CD4-positive, CD25-positive, alpha-beta regulatory T cell (primary cell): ENCODE results near the gene IFNA1. TPM values are rescaled to one million over a fixed set of nuclear protein-coding genes. Genes with fewer than 3 reads are reported as not detected.

Experiments
- ATAC-seq, 2 donors: fragments of 150-1000 bp; cut with Tn5 transposase; one replicate each; pipeline ENCODE4 v1.10.0; 2021; ENCODE audit warnings: low read depth in 2 of 2, moderate number of reproducible peaks in 2 of 2, moderate library complexity in 1 of 2
- DNase-seq, 3 donors: peaks; one replicate each; pipeline versions ENCODE4 v3.0.0 to v3.0.0-alpha.2; 2012 to 2022; ENCODE audit warnings: mixed read lengths in 1 of 3
- H3K27ac ChIP-seq: one replicate; pipeline ENCODE4 v1.7.0; 2013; ENCODE audit warnings: mild to moderate bottlenecking, low read length; ENCODE audit not compliant: insufficient read depth, poor library complexity, severe bottlenecking
- H3K27me3 ChIP-seq: one replicate; pipeline ENCODE4 v1.7.0; 2013; ENCODE audit warnings: low read length; ENCODE audit not compliant: control insufficient read depth, insufficient read depth
- H3K36me3 ChIP-seq: one replicate; pipeline ENCODE4 v1.7.0; 2013; ENCODE audit warnings: mild to moderate bottlenecking, low read length, moderate library complexity; ENCODE audit not compliant: control insufficient read depth, insufficient read depth
- H3K4me1 ChIP-seq: 2 replicates; pipeline ENCODE4 v1.7.0; 2013; ENCODE audit warnings: mild to moderate bottlenecking, low read length; ENCODE audit not compliant: insufficient read depth, control insufficient read depth, poor library complexity, severe bottlenecking
- H3K4me3 ChIP-seq: one replicate; pipeline ENCODE4 v1.7.0; 2013; ENCODE audit warnings: low read depth, mild to moderate bottlenecking, low read length, moderate library complexity
- H3K9me3 ChIP-seq, 2 experiments: 1 replicate in 1 of 2; 2 replicates in 1 of 2; pipeline ENCODE4 v1.7.0; 2013; ENCODE audit warnings: low read length in 2 of 2, mild to moderate bottlenecking in 1 of 2, moderate library complexity in 1 of 2; ENCODE audit not compliant: control insufficient read depth in 2 of 2
- H3K27ac Mint-ChIP-seq, 3 donors: one replicate each; pipeline ENCODE4 v1.8.0; 2020 to 2022; ENCODE audit warnings: mild to moderate bottlenecking in 3 of 3, mixed read lengths in 3 of 3, moderate library complexity in 2 of 3
- H3K27me3 Mint-ChIP-seq: one replicate; pipeline ENCODE4 v1.8.0; 2022; ENCODE audit warnings: mild to moderate bottlenecking, mixed read lengths
- H3K36me3 Mint-ChIP-seq: one replicate; pipeline ENCODE4 v1.8.0; 2020; ENCODE audit warnings: mixed read lengths
- H3K4me1 Mint-ChIP-seq, 4 donors: one replicate each; pipeline ENCODE4 v1.8.0; 2020 to 2022; ENCODE audit warnings: mixed read lengths in 4 of 4, mild to moderate bottlenecking in 1 of 4
- H3K4me3 Mint-ChIP-seq, 4 donors: one replicate each; pipeline ENCODE4 v1.8.0; 2020 to 2022; ENCODE audit warnings: mild to moderate bottlenecking in 4 of 4, mixed read lengths in 4 of 4, moderate library complexity in 3 of 4
- H3K9me3 Mint-ChIP-seq, 7 donors: one replicate each; pipeline ENCODE4 v1.8.0; 2020 to 2022; ENCODE audit warnings: mixed read lengths in 7 of 7, mild to moderate bottlenecking in 3 of 7, moderate library complexity in 2 of 7
- polyA plus RNA-seq, 4 donors: library from polyadenylated mRNA; unstranded; fragments of 300-500 nt; fragmentation: Illumina TruSeq; gene quantifications; one replicate each; pipeline ENCODE4 v1.2.3, GENCODE V29; 2021
- total RNA-seq: library from RNA; stranded (reverse); gene quantifications from one replicate; pipeline ENCODE4 v1.2.3, GENCODE V29; 2022

The IFNA1 gene
- total and polyA plus RNA-seq, 5 donors from 2014 or later = not detected

DNA sequence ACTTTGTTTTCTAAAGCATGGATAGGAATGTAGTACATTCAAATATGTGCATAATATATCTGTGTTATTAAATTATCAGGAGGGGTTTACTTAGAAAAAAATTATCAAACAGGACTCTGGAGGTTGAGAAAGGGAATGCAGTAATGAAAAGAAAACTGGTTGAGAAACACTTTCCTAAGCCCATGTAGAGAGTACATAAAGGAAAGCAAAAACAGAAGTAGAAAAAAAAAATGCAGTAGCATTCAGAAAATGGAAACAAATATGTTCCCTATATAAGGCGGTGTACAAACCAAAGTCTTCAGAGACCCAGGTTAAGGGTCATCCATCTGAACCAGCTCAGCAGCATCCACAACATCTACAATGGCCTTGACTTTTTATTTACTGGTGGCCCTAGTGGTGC is 31.4 kb upstream of the IFNA1 start, which contains the start of gene IFNA8:
Gene IFNA8 (plus strand): TSS at position 301 of the 400 bp plus-strand sequence. CDS start 60 bp downstream, at position 361.
- no peak within 1 kb of the TSS for H3K4me3 Mint-ChIP-seq
- Histone ChIP-seq H3K9me3 (no peaks in the 10 kb centered on the region), H3K4me3 (no peak within 1 kb of the TSS), H3K27me3 (peaks cover 22% of the 10 kb centered on the region), H3K4me1 (no peaks in the 10 kb centered on the region), H3K27ac (no peak within 1 kb of the TSS), H3K36me3 (no peaks in the 10 kb centered on the region)
- no peaks in the 10 kb centered on the region for H3K36me3 Mint-ChIP-seq
- no peaks in the 10 kb centered on the region for H3K4me1 Mint-ChIP-seq
- no peak for DNase-seq
- peaks cover 0 to 2% (median 0%) of the 10 kb centered on the region in 7 donors for H3K9me3 Mint-ChIP-seq
- H3K27me3 Mint-ChIP-seq = peaks cover 55% of the 10 kb centered on the region
- H3K27ac Mint-ChIP-seq = no peak within 1 kb of the TSS
- no peak for ATAC-seq

DNA sequence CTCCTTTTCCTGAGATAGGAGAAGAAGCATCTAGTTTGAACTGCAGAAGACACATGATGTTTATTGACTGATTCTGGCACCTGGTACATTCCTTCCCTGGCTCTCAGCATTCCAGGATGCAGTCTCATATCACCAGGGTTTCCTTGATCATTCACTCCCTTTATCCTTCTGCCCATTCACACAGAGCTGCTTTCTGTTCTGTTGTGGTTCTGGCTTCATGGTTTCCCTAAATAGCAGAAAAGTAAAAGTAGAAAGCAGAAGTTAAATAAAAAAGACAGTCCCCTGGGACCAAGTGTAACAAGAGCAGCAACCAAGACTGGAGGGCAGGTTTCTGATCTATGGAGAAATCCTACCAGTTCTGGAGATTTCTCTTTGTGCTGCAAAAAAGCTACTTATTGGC is 28.1 kb upstream of the IFNA1 start:
- Mint-ChIP-seq H3K36me3 (no peaks in the 10 kb centered on the region), H3K9me3 (peaks cover 0 to 2% (median 0%) of the 10 kb centered on the region in 7 donors), H3K4me1 (no peaks in the 10 kb centered on the region), H3K27me3 (peaks cover 36% of the 10 kb centered on the region), H3K27ac (no peak overlapping the region), H3K4me3 (no peak overlapping the region)
- H3K9me3 ChIP-seq = no peaks in the 10 kb centered on the region
- H3K4me1 ChIP-seq = no peaks in the 10 kb centered on the region
- no peaks in the 10 kb centered on the region for H3K36me3 ChIP-seq
- H3K27me3 ChIP-seq = peaks cover 19% of the 10 kb centered on the region
- H3K4me3 ChIP-seq = no peak overlapping the region
- DNase-seq (no peak), ATAC-seq (no peak)
- H3K27ac ChIP-seq = no peak overlapping the region

DNA sequence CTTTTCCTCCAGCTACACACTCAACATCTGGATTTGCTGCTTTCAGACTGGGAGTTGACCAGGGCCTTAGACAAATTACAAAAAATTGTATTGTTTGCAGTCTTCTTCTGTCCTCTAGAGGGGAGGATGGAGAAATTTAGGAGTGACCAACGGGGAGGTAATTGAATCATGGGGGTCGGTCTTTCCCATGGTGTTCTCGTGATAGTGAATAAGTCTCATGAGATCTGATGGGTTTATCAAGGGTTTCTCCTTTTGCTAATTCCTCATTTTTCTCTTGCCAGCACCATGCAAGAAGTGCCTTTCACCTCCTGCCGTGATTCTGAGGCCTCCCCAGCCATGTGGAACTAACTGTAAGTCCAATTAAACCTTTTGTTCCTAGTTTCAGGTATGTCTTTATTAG is 27.1 kb upstream of the IFNA1 start:
- DNase-seq (no peak), ATAC-seq (no peak)
- Mint-ChIP-seq H3K4me3 (no peak overlapping the region), H3K4me1 (no peaks in the 10 kb centered on the region), H3K9me3 (peaks cover 0 to 2% (median 0%) of the 10 kb centered on the region in 7 donors), H3K27me3 (peaks cover 27% of the 10 kb centered on the region), H3K36me3 (no peaks in the 10 kb centered on the region), H3K27ac (no peak overlapping the region)
- Histone ChIP-seq H3K27me3 (peaks cover 16% of the 10 kb centered on the region), H3K36me3 (no peaks in the 10 kb centered on the region), H3K4me3 (no peak overlapping the region), H3K9me3 (no peaks in the 10 kb centered on the region), H3K27ac (no peak overlapping the region), H3K4me1 (no peaks in the 10 kb centered on the region)

DNA sequence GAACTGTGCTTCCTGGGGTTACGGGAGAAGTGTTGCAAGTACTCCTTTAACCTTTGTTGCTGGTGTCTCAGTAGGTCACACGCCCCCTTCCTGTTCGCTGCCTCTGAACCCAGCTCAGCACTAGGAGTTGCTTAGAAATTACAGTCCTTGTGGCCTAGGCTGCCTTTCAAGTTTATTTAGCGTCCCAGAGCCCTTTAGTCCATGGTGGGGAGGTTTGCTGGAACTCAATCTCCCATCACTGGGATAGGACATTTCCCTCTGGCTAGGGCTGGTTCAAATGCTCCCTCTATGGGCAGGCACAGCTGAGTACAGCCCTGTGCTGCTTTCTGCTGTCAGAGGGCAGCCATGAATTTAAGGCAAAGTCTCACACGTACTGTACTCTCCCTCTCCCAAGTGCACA is 26.6 kb upstream of the IFNA1 start:
- Mint-ChIP-seq H3K4me3 (no peak overlapping the region), H3K9me3 (peaks cover 0 to 2% (median 0%) of the 10 kb centered on the region in 7 donors), H3K36me3 (no peaks in the 10 kb centered on the region), H3K4me1 (no peaks in the 10 kb centered on the region), H3K27me3 (peaks cover 26% of the 10 kb centered on the region), H3K27ac (no peak overlapping the region)
- H3K27ac ChIP-seq = no peak overlapping the region
- peak in 1 of 2 donors; percentile 43 for ATAC-seq
- H3K36me3 ChIP-seq = no peaks in the 10 kb centered on the region
- H3K9me3 ChIP-seq = no peaks in the 10 kb centered on the region
- peaks cover 16% of the 10 kb centered on the region for H3K27me3 ChIP-seq
- no peak for DNase-seq
- H3K4me3 ChIP-seq = no peak overlapping the region
- H3K4me1 ChIP-seq = no peaks in the 10 kb centered on the region

DNA sequence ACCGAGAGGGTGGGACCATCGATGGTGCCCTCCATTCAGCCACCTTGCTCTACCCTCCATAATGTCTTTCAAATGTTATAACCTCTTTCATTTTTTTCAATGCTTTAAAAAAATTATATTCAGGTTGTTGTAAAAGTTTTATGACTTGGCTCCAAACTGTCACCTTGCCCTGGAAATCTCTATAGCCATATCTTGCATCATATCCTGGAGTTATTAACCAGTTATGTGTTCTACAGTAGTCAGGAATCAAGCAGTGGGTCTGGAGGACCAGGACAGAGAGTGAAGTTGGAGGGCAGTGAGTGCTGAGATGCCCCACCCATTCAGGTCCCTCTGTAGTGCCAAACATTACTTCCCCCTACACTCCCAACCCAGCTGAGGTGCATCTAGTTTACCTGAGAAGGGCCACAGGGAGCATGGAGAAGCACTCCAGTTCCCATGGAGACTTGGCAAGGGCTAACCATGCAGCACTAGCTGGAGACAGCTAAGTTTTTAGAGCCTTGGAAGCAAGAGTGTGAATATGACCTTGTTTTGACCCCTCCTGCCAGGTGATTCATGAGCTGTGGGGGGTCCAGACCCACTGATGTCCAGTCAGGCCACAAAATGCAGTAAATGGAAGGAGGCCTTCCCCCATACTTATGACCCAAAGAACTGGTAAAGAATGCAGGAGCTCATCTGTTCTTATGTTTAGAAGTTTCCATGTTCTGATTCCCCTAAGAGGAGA is 25.9 kb upstream of the IFNA1 start:
- no peak overlapping the region for H3K4me3 ChIP-seq
- H3K36me3 Mint-ChIP-seq = no peaks in the 10 kb centered on the region
- H3K27me3 Mint-ChIP-seq = peaks cover 20% of the 10 kb centered on the region
- no peaks in the 10 kb centered on the region for H3K9me3 ChIP-seq
- H3K4me1 ChIP-seq = no peaks in the 10 kb centered on the region
- peaks cover 16% of the 10 kb centered on the region for H3K27me3 ChIP-seq
- H3K4me3 Mint-ChIP-seq = no peak overlapping the region
- H3K9me3 Mint-ChIP-seq = no peaks in the 10 kb centered on the region
- no peak overlapping the region for H3K27ac ChIP-seq
- ATAC-seq = no peak
- no peaks in the 10 kb centered on the region for H3K36me3 ChIP-seq
- DNase-seq = no peak
- H3K4me1 Mint-ChIP-seq = no peaks in the 10 kb centered on the region
- H3K27ac Mint-ChIP-seq = peak overlapping the region in 1 of 3 donors; percentile 74

DNA sequence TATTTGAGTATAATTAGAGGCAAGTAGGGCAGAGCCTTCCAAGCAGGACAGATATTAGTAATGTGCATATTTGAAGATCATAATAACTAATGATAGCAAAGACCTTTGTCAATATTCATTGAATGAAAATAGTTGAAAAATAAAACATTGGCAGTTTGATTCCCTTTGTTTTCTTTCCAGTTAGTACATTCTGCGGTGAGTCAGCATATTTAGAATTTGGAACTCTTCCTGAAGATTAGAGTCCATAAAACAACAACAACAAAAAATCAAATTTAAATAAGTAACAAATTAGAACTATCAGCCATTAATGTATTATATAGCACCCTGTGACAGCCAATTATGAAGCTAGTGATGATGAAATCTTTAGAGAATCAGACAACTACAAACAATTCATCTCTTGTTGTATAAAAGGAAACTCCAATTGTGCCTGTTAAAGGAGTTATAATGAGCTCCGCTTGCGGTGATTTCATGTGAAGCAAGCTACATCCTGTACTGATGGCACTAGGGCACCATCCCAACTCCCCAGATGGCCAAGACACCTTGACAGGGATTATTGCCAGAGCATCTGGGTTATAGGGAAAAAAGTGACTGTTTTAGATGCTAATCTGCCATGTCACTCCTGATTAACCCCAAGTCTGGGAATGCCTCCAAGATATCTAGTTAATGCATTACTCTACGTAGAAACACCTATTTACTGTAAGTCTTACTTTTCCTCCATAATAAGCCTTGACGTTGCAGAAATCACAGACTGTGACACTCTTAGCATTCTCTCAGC is 24.6 kb upstream of the IFNA1 start:
- H3K9me3 ChIP-seq = no peaks in the 10 kb centered on the region
- no peak overlapping the region for H3K27ac Mint-ChIP-seq

DNA sequence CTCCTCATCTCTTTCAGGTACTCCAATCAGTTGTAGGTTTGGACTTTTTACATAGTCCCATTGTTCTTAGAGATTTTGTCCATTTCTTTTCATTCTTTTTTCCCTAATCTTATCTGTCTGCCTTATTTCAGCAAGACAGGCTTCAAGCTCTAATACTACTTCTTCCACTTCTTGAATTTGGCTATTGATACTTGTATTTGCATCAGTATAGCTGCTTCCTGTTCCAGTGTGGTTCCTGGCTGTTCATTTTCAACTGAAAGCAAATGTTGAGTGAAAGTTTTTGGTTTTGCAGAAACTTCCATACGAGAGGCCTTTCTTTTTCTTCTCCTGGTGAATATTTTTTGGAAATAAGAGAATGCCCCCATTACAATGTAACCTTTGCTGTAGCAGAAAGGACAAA is 12.0 kb upstream of the IFNA1 start:
- no peaks in the 10 kb centered on the region for H3K36me3 ChIP-seq
- DNase-seq (no peak), ATAC-seq (no peak)
- Mint-ChIP-seq H3K36me3 (no peaks in the 10 kb centered on the region), H3K27me3 (peaks cover 51% of the 10 kb centered on the region), H3K4me3 (no peak overlapping the region), H3K4me1 (no peaks in the 10 kb centered on the region), H3K9me3 (peaks cover 0 to 2% (median 0%) of the 10 kb centered on the region in 7 donors), H3K27ac (no peak overlapping the region)
- no peak overlapping the region for H3K27ac ChIP-seq
- peaks cover 9% of the 10 kb centered on the region for H3K27me3 ChIP-seq
- no peaks in the 10 kb centered on the region for H3K4me1 ChIP-seq
- no peaks in the 10 kb centered on the region for H3K9me3 ChIP-seq
- no peak overlapping the region for H3K4me3 ChIP-seq

More for the DNA sequence above, 24.6 kb upstream of the IFNA1 start:
- Histone ChIP-seq H3K4me1 (no peaks in the 10 kb centered on the region), H3K4me3 (no peak overlapping the region), H3K27ac (no peak overlapping the region), H3K27me3 (peaks cover 13% of the 10 kb centered on the region), H3K36me3 (no peaks in the 10 kb centered on the region)
- ATAC-seq (no peak), DNase-seq (no peak)
- H3K4me1 Mint-ChIP-seq = no peaks in the 10 kb centered on the region
- no peaks in the 10 kb centered on the region for H3K9me3 Mint-ChIP-seq
- no peak overlapping the region for H3K4me3 Mint-ChIP-seq
- no peaks in the 10 kb centered on the region for H3K36me3 Mint-ChIP-seq
- H3K27me3 Mint-ChIP-seq = peaks cover 16% of the 10 kb centered on the region
